Loucy (cell line): ENCODE results near the gene MALT1.

Experiments
- H2AFZ ChIP-seq: fragments of 200-600 bp; sonication (generic); 2 replicates; pipeline ENCODE4 v1.6.0; 2016; ENCODE audit warnings: antibody characterized with exemption, mild to moderate bottlenecking, low read length, moderate library complexity
- H3F3A ChIP-seq: fragments of 200-600 bp; 2 replicates; pipeline ENCODE4 v1.6.0; 2016; ENCODE audit warnings: antibody characterized with exemption, low read depth, mild to moderate bottlenecking
- H3K27me3 ChIP-seq: fragments of 200-600 bp; sonication (generic); 2 replicates; pipeline ENCODE4 v1.6.1; 2014; ENCODE audit warnings: low read length, mild to moderate bottlenecking; ENCODE audit not compliant: insufficient read depth, poor library complexity, severe bottlenecking
- H3K36me3 ChIP-seq: fragments of 200-600 bp; sonication (generic); 2 replicates; pipeline ENCODE4 v1.6.1; 2016; ENCODE audit warnings: low read length; ENCODE audit not compliant: insufficient read depth
- H3K4me1 ChIP-seq: fragments of 200-600 bp; sonication (generic); 2 replicates; pipeline ENCODE4 v1.5.1; 2014; ENCODE audit warnings: low read length, mild to moderate bottlenecking; ENCODE audit not compliant: insufficient read depth, poor library complexity, severe bottlenecking
- H3K4me2 ChIP-seq: fragments of 200-600 bp; sonication (generic); 2 replicates; pipeline ENCODE4 v1.6.0; 2014; ENCODE audit warnings: antibody characterized with exemption, low read length, low read depth, mild to moderate bottlenecking; ENCODE audit not compliant: poor library complexity, severe bottlenecking
- H3K4me3 ChIP-seq: fragments of 200-600 bp; sonication (generic); 2 replicates; pipeline ENCODE4 v1.5.1; 2014; ENCODE audit warnings: low read length, mild to moderate bottlenecking, mixed read lengths; ENCODE audit not compliant: poor library complexity, severe bottlenecking
- H3K79me2 ChIP-seq: fragments of 200-600 bp; sonication (generic); 2 replicates; pipeline ENCODE4 v1.6.1; 2014; ENCODE audit warnings: low read length; ENCODE audit not compliant: insufficient read depth
- H3K9ac ChIP-seq: fragments of 200-600 bp; sonication (generic); 2 replicates; pipeline ENCODE4 v1.6.0; 2014; ENCODE audit warnings: mild to moderate bottlenecking, low read depth, low read length, moderate library complexity; ENCODE audit not compliant: poor library complexity, severe bottlenecking
- H3K9me2 ChIP-seq: fragments of 200-600 bp; sonication (generic); replicated peaks from 2 replicates; pipeline ENCODE4 v1.6.1; 2016; ENCODE audit warnings: low read depth, low read length, mixed read lengths
- H3K9me3 ChIP-seq: fragments of 200-600 bp; sonication (generic); 2 replicates; pipeline ENCODE4 v1.6.1; 2014; ENCODE audit warnings: mild to moderate bottlenecking, antibody characterized with exemption, low read length, low read depth; ENCODE audit not compliant: insufficient read depth
- H4K20me1 ChIP-seq: fragments of 200-600 bp; sonication (generic); 2 replicates; pipeline ENCODE4 v1.6.0; 2014; ENCODE audit warnings: antibody characterized with exemption, low read length, mild to moderate bottlenecking; ENCODE audit not compliant: insufficient read depth, poor library complexity, severe bottlenecking
- EZH2phosphoT487 ChIP-seq: fragments of 200-600 bp; IDR thresholded peaks from 2 replicates; pipeline ENCODE4 v1.6.1; 2018; ENCODE audit warnings: antibody characterized with exemption, mild to moderate bottlenecking, moderate library complexity, borderline replicate concordance
- TF ChIP-seq, protein P1 (sequence below): fragments of 200-600 bp; sonication (generic); conservative IDR thresholded peaks from 2 replicates; pipeline ENCODE4 v1.5.1; 2014; ENCODE audit warnings: mild to moderate bottlenecking, antibody characterized with exemption, low read length

Gene MALT1

DNA sequence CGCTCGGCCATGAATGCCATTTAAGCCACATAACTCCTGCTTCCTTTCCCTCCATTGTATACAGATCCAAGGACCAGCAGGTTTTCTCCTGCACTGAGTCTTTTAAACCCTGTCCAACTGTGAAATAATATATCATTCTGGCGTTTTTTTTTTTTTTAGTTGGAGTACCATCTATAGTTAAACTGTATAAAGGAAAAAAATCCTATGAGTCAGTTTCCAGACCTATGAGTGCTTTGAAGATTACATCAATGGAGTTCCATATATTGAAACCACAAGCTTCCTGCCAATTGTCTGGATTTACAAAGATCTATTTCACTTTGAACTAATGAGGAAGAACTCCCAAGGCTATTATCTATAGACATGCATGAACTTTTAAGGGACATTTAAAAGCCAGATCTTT lies 2.4 kb upstream of the MALT1 start:
- Histone ChIP-seq H3K9ac (no peak overlapping the region), H3K9me2 (no peaks in the 10 kb centered on the region), H3F3A (0 out of 2 replicates have a peak, but pooled peaks cover 3% of the 10 kb centered on the region), H3K4me2 (no peak overlapping the region), H4K20me1 (peaks cover 8% of the 10 kb centered on the region), H3K27me3 (no peaks in the 10 kb centered on the region), H2AFZ (no peak overlapping the region), H3K79me2 (peaks cover 21% of the 10 kb centered on the region), H3K9me3 (no peaks in the 10 kb centered on the region), H3K36me3 (no peaks in the 10 kb centered on the region), H3K4me3 (no peak overlapping the region), H3K4me1 (peaks cover 26% of the 10 kb centered on the region)
- TF ChIP-seq EZH2phosphoT487: no peak
- TF ChIP-seq, protein P1, sequence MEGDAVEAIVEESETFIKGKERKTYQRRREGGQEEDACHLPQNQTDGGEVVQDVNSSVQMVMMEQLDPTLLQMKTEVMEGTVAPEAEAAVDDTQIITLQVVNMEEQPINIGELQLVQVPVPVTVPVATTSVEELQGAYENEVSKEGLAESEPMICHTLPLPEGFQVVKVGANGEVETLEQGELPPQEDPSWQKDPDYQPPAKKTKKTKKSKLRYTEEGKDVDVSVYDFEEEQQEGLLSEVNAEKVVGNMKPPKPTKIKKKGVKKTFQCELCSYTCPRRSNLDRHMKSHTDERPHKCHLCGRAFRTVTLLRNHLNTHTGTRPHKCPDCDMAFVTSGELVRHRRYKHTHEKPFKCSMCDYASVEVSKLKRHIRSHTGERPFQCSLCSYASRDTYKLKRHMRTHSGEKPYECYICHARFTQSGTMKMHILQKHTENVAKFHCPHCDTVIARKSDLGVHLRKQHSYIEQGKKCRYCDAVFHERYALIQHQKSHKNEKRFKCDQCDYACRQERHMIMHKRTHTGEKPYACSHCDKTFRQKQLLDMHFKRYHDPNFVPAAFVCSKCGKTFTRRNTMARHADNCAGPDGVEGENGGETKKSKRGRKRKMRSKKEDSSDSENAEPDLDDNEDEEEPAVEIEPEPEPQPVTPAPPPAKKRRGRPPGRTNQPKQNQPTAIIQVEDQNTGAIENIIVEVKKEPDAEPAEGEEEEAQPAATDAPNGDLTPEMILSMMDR: no peak

DNA sequence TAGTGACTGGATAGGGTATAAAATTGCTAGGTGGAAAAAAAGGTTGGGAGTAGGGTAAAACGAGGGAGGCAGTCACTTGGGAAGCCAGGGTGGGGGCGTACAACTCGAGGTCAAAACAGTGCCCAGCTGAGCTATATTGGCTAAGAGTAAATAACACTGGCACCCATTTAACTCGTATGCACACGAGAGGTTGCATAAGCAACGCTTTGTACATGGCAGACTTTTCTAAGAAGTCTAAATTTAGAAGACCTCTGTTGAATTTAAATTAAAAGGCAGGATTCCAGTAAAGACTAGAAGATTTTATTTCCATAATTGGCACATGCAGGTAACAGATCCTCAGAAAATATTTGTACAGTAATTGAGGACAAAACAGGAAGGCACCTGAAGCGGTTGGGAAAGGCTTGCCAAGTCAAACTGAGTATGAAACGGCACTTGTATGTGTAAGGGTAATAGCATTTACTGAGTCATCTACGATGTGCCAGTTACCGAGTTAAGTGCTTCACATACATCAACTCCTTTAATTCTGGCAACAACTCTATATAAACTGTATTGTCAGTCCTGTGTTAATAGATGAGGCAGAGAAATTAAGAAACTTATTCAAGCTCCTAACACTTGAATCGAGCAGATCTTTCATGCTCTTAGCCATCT lies 1.4 kb upstream of the MALT1 start:
- H3K4me3 ChIP-seq: peak overlapping the region; percentile 98
- H3K9ac ChIP-seq: peak overlapping the region; percentile 73
- peaks cover 35% of the 10 kb centered on the region for H3K4me1 ChIP-seq

GRCh38 chr18:58670404-58671110 lies 708 bp upstream of the MALT1 start:
- Histone ChIP-seq H3K9me2 (no peaks in the 10 kb centered on the region), H3K9me3 (no peaks in the 10 kb centered on the region), H3K4me1 (peaks cover 42% of the 10 kb centered on the region), H3K4me3 (peak overlapping the region; percentile 98), H3K4me2 (peak overlapping the region; percentile 94), H4K20me1 (peaks cover 8% of the 10 kb centered on the region), H3F3A (0 out of 2 replicates have a peak, but pooled peaks cover 3% of the 10 kb centered on the region), H3K79me2 (peaks cover 37% of the 10 kb centered on the region), H3K9ac (peak overlapping the region; percentile 73), H2AFZ (peak overlapping the region; percentile 38), H3K27me3 (no peaks in the 10 kb centered on the region), H3K36me3 (no peaks in the 10 kb centered on the region)
- no peak for TF ChIP-seq EZH2phosphoT487

More for the DNA sequence above, 1.4 kb upstream of the MALT1 start:
- Histone ChIP-seq H3K79me2 (peaks cover 31% of the 10 kb centered on the region), H4K20me1 (peaks cover 8% of the 10 kb centered on the region), H3K36me3 (no peaks in the 10 kb centered on the region), H3F3A (0 out of 2 replicates have a peak, but pooled peaks cover 3% of the 10 kb centered on the region), H3K4me2 (peak overlapping the region; percentile 94), H2AFZ (no peak overlapping the region), H3K9me3 (no peaks in the 10 kb centered on the region), H3K9me2 (no peaks in the 10 kb centered on the region), H3K27me3 (no peaks in the 10 kb centered on the region)
- TF ChIP-seq, protein P1: no peak
